HepG2 (cell line): Measurements from ENCODE around the gene NPTX2. TPM values are rescaled to one million over a fixed set of nuclear protein-coding genes. Genes with fewer than 3 reads are reported as not detected.

ENCODE experiments used
- ARNTL ChIP-seq: sonication (generic); formaldehyde crosslinking; IDR thresholded peaks from 2 replicates; pipeline ENCODE4 v1.4.0; 2020; ENCODE audit warnings: mild to moderate bottlenecking, missing genetic modification reagents
- EHMT2 ChIP-seq: fragments of 200-600 bp; sonication (generic); IDR thresholded peaks from 2 replicates; pipeline ENCODE4 v1.7.0; 2017; ENCODE audit warnings: antibody characterized with exemption, low read depth, low read length, borderline replicate concordance
- HNF4A ChIP-seq: sonication (generic); formaldehyde crosslinking; IDR thresholded peaks from 2 replicates; pipeline ENCODE4 v1.4.0; 2020; ENCODE audit warnings: missing genetic modification reagents
- MYNN ChIP-seq: sonication (generic); formaldehyde crosslinking; IDR thresholded peaks from 2 replicates; pipeline ENCODE4 v1.4.0; 2020; ENCODE audit warnings: mild to moderate bottlenecking, low read depth, missing genetic modification reagents
- ZMAT5 ChIP-seq: sonication (generic); formaldehyde crosslinking; IDR thresholded peaks from 2 replicates; pipeline ENCODE4 v1.5.0; 2020; ENCODE audit warnings: mild to moderate bottlenecking, low read depth, missing genetic modification reagents, borderline replicate concordance
- ZNF446 ChIP-seq: sonication (generic); formaldehyde crosslinking; IDR thresholded peaks from 2 replicates; pipeline ENCODE4 v1.5.0; 2020; ENCODE audit warnings: mild to moderate bottlenecking, missing genetic modification reagents
- ZNF646 ChIP-seq: sonication (generic); formaldehyde crosslinking; IDR thresholded peaks from 2 replicates; pipeline ENCODE4 v1.9.0; 2021; ENCODE audit warnings: mild to moderate bottlenecking, missing genetic modification reagents
- polyA plus RNA-seq, 8 experiments: library from polyadenylated mRNA; depleted of rRNA in 3 of 8; stranded (reverse) in 7 of 8; unstranded in 1 of 8; fragments of >200 nt; fragmentation: Illumina TruSeq in 4 of 8; extraction: Trizol in 4 of 8; gene quantifications; 2 replicates each; pipeline versions ENCODE4 v1.2.1 to v1.2.3, GENCODE V29; 2011 to 2016; ENCODE audit warnings: low read depth in 4 of 8, missing spikeins in 1 of 8, mixed read lengths in 1 of 8; ENCODE audit not compliant: insufficient read depth in 1 of 8
- total RNA-seq, 5 experiments: library from RNA; depleted of rRNA; stranded (reverse); fragments of >200 nt; fragmentation: Illumina TruSeq; extraction: Trizol; gene quantifications; 2 replicates each; pipeline ENCODE4 v1.2.3, GENCODE V29; 2016; ENCODE audit warnings: low read depth in 1 of 5
- TF ChIP-seq, protein P1 (sequence below), 2 experiments: fragments of 450-650 bp in 1 of 2; sonication (generic) in 1 of 2; formaldehyde crosslinking in 1 of 2; IDR thresholded peaks; 2 replicates each; pipeline versions ENCODE4 v1.6.1 to v1.8.0; 2016 to 2022; ENCODE audit warnings: antibody characterized with exemption in 1 of 2, mild to moderate bottlenecking in 1 of 2, missing genetic modification reagents in 1 of 2
- TF ChIP-seq, protein P2 (sequence below): sonication (generic); formaldehyde crosslinking; conservative IDR thresholded peaks from 2 replicates; pipeline ENCODE4 v1.8.0; 2022; ENCODE audit warnings: low read depth, missing genetic modification reagents

The NPTX2 gene
- total and polyA plus RNA-seq, 2 of the 13 experiments (the other 11 are each of a cell fraction or from before 2014, with no cell fraction given): not detected

- TF ChIP-seq, protein P1, sequence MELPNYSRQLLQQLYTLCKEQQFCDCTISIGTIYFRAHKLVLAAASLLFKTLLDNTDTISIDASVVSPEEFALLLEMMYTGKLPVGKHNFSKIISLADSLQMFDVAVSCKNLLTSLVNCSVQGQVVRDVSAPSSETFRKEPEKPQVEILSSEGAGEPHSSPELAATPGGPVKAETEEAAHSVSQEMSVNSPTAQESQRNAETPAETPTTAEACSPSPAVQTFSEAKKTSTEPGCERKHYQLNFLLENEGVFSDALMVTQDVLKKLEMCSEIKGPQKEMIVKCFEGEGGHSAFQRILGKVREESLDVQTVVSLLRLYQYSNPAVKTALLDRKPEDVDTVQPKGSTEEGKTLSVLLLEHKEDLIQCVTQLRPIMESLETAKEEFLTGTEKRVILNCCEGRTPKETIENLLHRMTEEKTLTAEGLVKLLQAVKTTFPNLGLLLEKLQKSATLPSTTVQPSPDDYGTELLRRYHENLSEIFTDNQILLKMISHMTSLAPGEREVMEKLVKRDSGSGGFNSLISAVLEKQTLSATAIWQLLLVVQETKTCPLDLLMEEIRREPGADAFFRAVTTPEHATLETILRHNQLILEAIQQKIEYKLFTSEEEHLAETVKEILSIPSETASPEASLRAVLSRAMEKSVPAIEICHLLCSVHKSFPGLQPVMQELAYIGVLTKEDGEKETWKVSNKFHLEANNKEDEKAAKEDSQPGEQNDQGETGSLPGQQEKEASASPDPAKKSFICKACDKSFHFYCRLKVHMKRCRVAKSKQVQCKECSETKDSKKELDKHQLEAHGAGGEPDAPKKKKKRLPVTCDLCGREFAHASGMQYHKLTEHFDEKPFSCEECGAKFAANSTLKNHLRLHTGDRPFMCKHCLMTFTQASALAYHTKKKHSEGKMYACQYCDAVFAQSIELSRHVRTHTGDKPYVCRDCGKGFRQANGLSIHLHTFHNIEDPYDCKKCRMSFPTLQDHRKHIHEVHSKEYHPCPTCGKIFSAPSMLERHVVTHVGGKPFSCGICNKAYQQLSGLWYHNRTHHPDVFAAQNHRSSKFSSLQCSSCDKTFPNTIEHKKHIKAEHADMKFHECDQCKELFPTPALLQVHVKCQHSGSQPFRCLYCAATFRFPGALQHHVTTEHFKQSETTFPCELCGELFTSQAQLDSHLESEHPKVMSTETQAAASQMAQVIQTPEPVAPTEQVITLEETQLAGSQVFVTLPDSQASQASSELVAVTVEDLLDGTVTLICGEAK (IDR thresholded peaks at IDR 0.05): no peak
- TF ChIP-seq, protein P1 (CRISPR knock-in tag; IDR thresholded peaks at IDR 0.05): no peak
- TF ChIP-seq EHMT2 (no peak), ZNF646 (CRISPR knock-in tag) (no peak), ARNTL (no peak), ZMAT5 (CRISPR knock-in tag) (no peak), ZNF446 (CRISPR knock-in tag) (no peak), HNF4A (CRISPR knock-in tag) (no peak), MYNN (no peak)
- TF ChIP-seq, protein P2, sequence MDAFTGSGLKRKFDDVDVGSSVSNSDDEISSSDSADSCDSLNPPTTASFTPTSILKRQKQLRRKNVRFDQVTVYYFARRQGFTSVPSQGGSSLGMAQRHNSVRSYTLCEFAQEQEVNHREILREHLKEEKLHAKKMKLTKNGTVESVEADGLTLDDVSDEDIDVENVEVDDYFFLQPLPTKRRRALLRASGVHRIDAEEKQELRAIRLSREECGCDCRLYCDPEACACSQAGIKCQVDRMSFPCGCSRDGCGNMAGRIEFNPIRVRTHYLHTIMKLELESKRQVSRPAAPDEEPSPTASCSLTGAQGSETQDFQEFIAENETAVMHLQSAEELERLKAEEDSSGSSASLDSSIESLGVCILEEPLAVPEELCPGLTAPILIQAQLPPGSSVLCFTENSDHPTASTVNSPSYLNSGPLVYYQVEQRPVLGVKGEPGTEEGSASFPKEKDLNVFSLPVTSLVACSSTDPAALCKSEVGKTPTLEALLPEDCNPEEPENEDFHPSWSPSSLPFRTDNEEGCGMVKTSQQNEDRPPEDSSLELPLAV (CRISPR knock-in tag): no peak
Observed at GRCh38 chr7:98655611-98656010, 38.5 kb downstream of the NPTX2 start (continued).
